Activated T-cell treated with anti-CD3 and anti-CD28 coated beads for 48 hours (primary cell): ENCODE data around the gene NOXRED1.

Experiments
- DNase-seq: peaks from one replicate; pipeline ENCODE4 v3.0.0-alpha.2; 2020; ENCODE audit warnings: low read depth

NOXRED1 gene

DNA sequence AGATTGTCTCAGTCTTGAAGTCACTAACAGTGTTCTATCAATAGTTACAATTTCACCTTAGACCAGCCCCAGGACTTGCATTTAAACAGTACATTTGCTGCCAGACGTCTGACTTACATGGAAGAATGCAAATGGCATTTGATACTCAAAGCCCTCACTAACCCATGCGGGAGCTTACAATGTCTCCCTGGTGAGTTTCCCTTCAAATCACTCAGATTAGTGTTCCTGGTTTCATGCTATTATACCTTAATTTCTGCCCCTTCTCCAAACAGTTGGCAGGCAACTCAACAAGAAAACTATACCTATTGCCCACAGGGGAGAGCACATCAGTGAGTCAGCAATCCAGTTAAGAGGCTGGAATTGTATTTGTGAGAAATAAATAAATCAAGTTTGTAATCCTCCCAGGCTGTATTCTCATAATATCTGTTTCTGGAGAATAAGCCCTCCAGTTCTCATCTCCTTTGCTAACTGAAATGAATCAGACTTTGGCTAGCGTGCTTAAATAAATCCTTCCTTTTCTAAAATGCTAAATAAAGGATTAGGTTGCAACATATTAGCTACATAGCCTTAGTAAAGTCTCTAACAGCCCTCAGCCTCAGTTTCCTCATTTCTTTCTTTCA lies 78.8 kb downstream of the NOXRED1 start:
- DNase-seq = no peak
